Activated CD8-positive, alpha-beta memory T cell treated with anti-CD3 and anti-CD28 coated beads, Interleukin-2, amount 10 ng/mL, durations not matched to agents 7 days and 5 days (primary cell): ENCODE measurements around the gene IZUMO3. TPM values are rescaled to one million over a fixed set of nuclear protein-coding genes. Genes with fewer than 3 reads are reported as not detected.

Experiments
- ATAC-seq: fragments of 150-1000 bp; cut with Tn5 transposase; one replicate; pipeline ENCODE4 v1.10.0; 2021; ENCODE audit warnings: moderate library complexity
- CTCF ChIA-PET: fragments of 350-600 bp; sonication (Branson Sonifier 250); formaldehyde crosslinking; loops from one replicate; lab custom pipeline; 2021; ENCODE audit warnings: antibody characterized with exemption; lab: Charles Lee
- DNase-seq: peaks from one replicate; pipeline ENCODE4 v3.0.0-alpha.2; 2020
- H3K27ac Mint-ChIP-seq: one replicate; pipeline ENCODE4 v1.8.0; 2021; ENCODE audit warnings: mild to moderate bottlenecking, mixed read lengths
- H3K27me3 Mint-ChIP-seq: one replicate; pipeline ENCODE4 v1.8.0; 2021; ENCODE audit warnings: mixed read lengths
- H3K36me3 Mint-ChIP-seq: one replicate; pipeline ENCODE4 v1.8.0; 2021; ENCODE audit warnings: mild to moderate bottlenecking, mixed read lengths
- H3K4me1 Mint-ChIP-seq: one replicate; pipeline ENCODE4 v1.8.0; 2021; ENCODE audit warnings: mixed read lengths
- H3K4me3 Mint-ChIP-seq: one replicate; pipeline ENCODE4 v1.8.0; 2021; ENCODE audit warnings: mild to moderate bottlenecking, moderate library complexity, mixed read lengths
- H3K9me3 Mint-ChIP-seq: one replicate; pipeline ENCODE4 v1.8.0; 2022; ENCODE audit warnings: low read depth, mixed read lengths
- total RNA-seq, 2 experiments: library from RNA; stranded (reverse); gene quantifications; one replicate each; pipeline ENCODE4 v1.2.3, GENCODE V29; 2021

IZUMO3 gene
- total RNA-seq, 2 experiments from 2014 or later = not detected

DNA sequence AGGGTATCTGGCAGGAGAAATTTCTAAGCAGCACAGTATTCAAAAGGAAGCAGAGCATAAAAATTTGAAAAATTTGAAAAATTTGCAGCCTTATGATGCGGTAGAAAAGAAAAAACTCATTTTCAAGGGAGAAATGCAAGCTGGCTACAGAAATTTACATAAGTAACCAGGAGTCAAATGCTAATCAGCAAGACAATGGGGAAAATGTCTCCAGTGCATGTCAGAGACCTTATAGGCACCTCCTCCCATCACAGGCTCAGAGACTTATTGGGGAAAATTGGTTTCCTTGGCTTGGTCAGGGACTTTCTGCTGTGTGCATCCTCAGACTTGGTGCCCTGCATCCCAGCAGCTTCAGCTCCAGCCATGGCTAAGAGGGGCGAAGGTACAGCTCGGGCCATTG is 35.8 kb downstream of the IZUMO3 start:
- no peak for ATAC-seq
- Mint-ChIP-seq H3K36me3 (no peaks in the 10 kb centered on the region), H3K9me3 (peaks cover 11% of the 10 kb centered on the region), H3K4me3 (no peak overlapping the region), H3K4me1 (no peaks in the 10 kb centered on the region), H3K27ac (no peak overlapping the region), H3K27me3 (no peaks in the 10 kb centered on the region)
- CTCF ChIA-PET = no interaction called here
- DNase-seq = no peak

- DNase-seq (no peak), ATAC-seq (no peak)
- CTCF ChIA-PET = no interaction called here
- Mint-ChIP-seq H3K27ac (no peak overlapping the region), H3K36me3 (no peaks in the 10 kb centered on the region), H3K9me3 (peaks cover 4% of the 10 kb centered on the region), H3K27me3 (no peaks in the 10 kb centered on the region), H3K4me1 (no peaks in the 10 kb centered on the region), H3K4me3 (no peak overlapping the region)
These were observed 41.2 kb downstream of the IZUMO3 start for GRCh38 chr9:24504521-24504920.

DNA sequence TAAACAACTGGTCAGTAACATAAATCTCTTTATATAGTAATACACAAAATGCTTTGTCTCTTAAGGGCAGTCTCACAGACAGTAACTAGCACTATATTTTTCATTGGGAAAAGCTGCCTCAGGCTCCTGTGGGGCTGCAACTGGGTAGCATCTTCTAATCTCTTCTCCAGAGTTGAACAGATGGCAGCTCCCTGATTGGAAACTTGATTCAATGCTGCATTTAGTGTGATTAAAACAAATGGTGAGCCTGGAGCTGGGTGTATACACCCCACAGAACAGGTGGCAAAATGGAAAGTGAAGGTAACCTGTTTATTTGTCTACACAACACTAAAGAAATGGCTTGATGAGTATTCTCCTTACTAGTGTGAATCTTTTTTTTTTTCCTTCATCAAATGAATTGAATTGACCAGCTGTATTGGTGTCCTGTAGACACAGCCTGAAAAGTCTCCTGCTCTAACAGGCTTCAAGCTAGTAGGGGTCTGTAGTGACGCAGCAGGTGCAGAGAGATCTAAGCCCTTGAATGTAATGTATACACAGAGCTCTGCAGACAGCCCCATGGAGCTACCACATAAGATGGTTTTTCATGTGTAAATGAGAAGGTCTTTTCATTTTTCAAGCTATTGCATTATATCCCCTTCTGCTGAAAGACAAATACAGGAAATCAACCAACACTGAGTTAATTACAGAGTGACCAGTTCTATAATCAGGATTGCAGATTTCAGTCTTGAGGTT is 43.3 kb downstream of the IZUMO3 start:
- H3K27me3 Mint-ChIP-seq = no peaks in the 10 kb centered on the region
- no peak overlapping the region for H3K4me3 Mint-ChIP-seq
- CTCF ChIA-PET = no interaction called here
- H3K4me1 Mint-ChIP-seq = no peaks in the 10 kb centered on the region
- no peak overlapping the region for H3K27ac Mint-ChIP-seq
- no peaks in the 10 kb centered on the region for H3K36me3 Mint-ChIP-seq
- peaks cover 6% of the 10 kb centered on the region for H3K9me3 Mint-ChIP-seq
- DNase-seq (no peak), ATAC-seq (no peak)

DNA sequence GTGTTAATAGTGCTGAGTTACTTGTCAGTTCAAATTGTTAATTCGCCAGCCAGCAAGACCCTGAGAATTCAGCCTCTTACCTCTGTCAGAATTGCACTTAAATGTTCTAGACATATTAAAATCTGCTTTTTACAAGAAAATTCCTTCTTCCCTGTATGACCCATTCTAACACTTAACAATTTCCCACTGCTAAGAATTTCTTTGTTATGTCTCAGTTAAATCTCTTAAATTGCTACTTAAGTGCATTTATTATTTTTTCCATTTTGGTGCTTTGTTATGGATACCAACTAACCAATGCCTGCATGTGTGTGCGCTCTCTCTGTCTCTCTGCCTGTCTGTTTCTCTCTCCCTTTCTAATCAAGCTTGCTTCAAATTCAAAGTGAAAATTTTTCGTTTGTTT is 44.9 kb downstream of the IZUMO3 start:
- no peak for DNase-seq
- H3K4me3 Mint-ChIP-seq = no peak overlapping the region
- no peaks in the 10 kb centered on the region for H3K36me3 Mint-ChIP-seq
- no peaks in the 10 kb centered on the region for H3K27me3 Mint-ChIP-seq
- CTCF ChIA-PET = no interaction called here
- H3K27ac Mint-ChIP-seq = no peak overlapping the region
- no peak for ATAC-seq
- peaks cover 9% of the 10 kb centered on the region for H3K9me3 Mint-ChIP-seq
- no peaks in the 10 kb centered on the region for H3K4me1 Mint-ChIP-seq

DNA sequence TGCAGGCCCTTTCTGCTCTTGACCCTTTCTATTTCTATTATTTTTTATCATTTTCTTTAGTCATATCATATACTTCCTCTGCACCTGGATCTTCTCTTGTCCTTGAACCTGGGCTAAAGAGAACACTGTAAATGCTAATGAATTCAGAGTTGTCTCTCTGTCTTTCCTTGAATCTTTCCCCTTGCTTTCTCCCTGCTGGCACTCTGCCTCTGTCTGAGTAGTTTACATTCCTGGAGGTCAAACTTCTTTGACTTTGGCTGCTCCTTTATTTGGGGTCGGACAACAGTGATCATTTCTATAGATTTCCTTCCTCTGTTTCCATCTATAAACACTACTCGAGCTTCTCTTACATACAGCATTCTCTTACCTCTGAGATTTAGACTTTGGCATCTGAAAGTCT is 47.1 kb downstream of the IZUMO3 start:
- no peaks in the 10 kb centered on the region for H3K36me3 Mint-ChIP-seq
- no peak overlapping the region for H3K27ac Mint-ChIP-seq
- ATAC-seq (no peak), DNase-seq (no peak)
- no peaks in the 10 kb centered on the region for H3K27me3 Mint-ChIP-seq
- CTCF ChIA-PET = no interaction called here
- no peaks in the 10 kb centered on the region for H3K4me1 Mint-ChIP-seq
- H3K9me3 Mint-ChIP-seq = peaks cover 14% of the 10 kb centered on the region
- H3K4me3 Mint-ChIP-seq = no peak overlapping the region

GRCh38 chr9:24497671-24498070 is 48.0 kb downstream of the IZUMO3 start:
- Mint-ChIP-seq H3K4me3 (no peak overlapping the region), H3K36me3 (no peaks in the 10 kb centered on the region), H3K9me3 (peaks cover 16% of the 10 kb centered on the region), H3K4me1 (no peaks in the 10 kb centered on the region), H3K27ac (no peak overlapping the region), H3K27me3 (no peaks in the 10 kb centered on the region)
- ATAC-seq (no peak), DNase-seq (no peak)
- CTCF ChIA-PET = no interaction called here
